ENCODE measurements around the gene GAK.

The GAK gene

DNA sequence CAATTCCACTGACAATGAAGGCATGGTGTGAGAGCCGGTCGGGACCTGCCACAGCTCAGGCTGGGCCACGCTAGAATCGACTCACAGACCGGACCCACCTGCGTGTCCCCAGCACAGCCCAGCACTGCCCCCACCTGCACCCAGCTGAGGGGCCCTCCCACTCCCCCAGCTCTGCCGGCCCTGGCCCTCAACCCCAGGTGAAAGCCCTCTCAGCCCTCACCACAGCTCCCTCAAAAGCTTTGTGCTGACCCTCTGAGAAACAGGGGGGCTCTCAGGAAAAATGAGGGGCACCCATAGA lies 25.1 kb downstream of the GAK start:
- DNase-seq (ENCODE audit: low spot score): no peak
- in situ Hi-C loops (cut with MboI; ENCODE audit: low sequenced_read_pairs, unreplicated experiment): no loop called here
- TF ChIP-seq, protein P1, sequence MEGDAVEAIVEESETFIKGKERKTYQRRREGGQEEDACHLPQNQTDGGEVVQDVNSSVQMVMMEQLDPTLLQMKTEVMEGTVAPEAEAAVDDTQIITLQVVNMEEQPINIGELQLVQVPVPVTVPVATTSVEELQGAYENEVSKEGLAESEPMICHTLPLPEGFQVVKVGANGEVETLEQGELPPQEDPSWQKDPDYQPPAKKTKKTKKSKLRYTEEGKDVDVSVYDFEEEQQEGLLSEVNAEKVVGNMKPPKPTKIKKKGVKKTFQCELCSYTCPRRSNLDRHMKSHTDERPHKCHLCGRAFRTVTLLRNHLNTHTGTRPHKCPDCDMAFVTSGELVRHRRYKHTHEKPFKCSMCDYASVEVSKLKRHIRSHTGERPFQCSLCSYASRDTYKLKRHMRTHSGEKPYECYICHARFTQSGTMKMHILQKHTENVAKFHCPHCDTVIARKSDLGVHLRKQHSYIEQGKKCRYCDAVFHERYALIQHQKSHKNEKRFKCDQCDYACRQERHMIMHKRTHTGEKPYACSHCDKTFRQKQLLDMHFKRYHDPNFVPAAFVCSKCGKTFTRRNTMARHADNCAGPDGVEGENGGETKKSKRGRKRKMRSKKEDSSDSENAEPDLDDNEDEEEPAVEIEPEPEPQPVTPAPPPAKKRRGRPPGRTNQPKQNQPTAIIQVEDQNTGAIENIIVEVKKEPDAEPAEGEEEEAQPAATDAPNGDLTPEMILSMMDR (IDR thresholded peaks at IDR 0.05; ENCODE audit: borderline replicate concordance, control extremely low read depth, extremely low read depth, insufficient read depth, missing control alignments): no peak

DNA sequence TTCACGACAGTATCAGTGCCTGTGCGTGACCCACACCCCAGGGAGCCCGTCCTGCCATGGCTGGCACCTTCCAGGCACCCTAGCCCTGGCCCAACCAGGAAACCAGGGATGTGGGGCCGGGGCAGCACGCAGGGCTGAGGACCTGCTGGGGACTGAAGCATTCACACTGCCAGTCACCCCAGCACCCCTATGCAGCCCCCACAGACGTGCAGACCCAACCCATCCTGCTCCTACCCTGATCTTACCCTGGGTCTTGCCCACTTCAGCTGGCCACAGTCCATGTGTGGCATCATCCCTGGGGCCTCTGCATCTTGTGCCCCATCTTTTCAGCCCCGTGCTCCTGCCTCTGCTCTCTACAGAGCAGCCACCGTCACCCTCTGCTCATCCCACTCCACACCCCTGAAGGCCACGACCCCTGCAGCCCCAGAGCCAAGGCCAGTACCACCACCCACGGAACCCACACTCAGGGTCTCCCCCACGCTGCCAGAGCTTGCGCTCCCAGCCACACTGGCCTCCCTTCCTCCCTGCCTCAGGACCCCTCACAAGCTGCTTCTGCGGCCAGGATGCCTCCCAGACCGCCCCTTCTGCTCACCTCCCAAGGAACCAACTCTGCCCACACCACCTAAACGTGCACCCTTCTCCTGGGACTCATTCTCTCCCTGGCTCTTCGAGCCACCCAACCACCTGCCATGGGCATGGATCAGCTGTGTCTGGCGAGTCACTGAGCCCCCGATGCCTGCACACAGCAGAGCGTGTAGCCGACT lies 25.6 kb downstream of the GAK start:
- in situ Hi-C loops (cut with MboI; ENCODE audit: low sequenced_read_pairs, unreplicated experiment): no loop called here
- TF ChIP-seq, protein P1 (IDR thresholded peaks at IDR 0.05; ENCODE audit: borderline replicate concordance, control extremely low read depth, extremely low read depth, insufficient read depth, missing control alignments): no peak
- DNase-seq (ENCODE audit: low spot score): no peak

DNA sequence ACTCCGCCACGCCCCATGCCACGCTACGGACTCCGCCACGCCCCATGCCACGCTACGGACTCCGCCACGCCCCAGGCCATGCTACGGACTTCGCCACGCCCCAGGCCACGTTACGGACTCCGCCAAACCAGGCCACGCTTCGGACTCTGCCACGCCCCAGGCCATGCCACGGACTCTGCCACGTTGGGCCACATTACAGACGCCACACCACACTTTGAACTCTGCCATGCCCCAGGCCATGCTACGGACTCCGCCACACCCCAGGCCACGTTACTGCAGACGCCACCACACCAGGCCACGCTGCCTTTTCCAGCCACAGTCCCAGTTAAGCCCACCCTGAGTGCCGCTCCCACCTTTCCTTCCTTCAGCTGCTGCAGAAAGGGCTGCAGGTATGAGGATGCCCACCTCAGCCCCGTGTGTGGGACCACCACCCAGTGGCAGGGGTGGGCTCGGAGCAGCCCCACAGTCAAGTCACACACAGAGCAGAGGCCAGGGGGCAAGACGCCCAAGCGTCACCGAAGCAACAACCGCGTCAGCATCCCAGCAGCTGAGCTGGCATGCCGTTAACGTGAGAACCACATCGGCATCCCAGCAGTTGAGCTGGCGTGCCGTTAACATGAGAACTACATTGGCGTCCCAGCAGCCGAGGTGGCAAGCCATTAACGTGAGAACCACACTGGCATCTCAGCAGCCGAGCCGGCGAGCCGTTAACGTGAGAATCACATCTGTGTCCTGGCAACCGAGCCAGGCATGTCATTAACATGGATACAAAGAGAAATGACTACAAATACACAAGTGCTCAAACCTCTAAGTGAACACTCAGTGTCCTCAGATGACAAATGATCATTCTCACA lies 26.4 kb downstream of the GAK start:
- in situ Hi-C loops (cut with MboI; ENCODE audit: low sequenced_read_pairs, unreplicated experiment): no loop called here
- TF ChIP-seq, protein P1 (IDR thresholded peaks at IDR 0.05; ENCODE audit: borderline replicate concordance, control extremely low read depth, extremely low read depth, insufficient read depth, missing control alignments): no peak
- DNase-seq (ENCODE audit: low spot score): no peak

DNA sequence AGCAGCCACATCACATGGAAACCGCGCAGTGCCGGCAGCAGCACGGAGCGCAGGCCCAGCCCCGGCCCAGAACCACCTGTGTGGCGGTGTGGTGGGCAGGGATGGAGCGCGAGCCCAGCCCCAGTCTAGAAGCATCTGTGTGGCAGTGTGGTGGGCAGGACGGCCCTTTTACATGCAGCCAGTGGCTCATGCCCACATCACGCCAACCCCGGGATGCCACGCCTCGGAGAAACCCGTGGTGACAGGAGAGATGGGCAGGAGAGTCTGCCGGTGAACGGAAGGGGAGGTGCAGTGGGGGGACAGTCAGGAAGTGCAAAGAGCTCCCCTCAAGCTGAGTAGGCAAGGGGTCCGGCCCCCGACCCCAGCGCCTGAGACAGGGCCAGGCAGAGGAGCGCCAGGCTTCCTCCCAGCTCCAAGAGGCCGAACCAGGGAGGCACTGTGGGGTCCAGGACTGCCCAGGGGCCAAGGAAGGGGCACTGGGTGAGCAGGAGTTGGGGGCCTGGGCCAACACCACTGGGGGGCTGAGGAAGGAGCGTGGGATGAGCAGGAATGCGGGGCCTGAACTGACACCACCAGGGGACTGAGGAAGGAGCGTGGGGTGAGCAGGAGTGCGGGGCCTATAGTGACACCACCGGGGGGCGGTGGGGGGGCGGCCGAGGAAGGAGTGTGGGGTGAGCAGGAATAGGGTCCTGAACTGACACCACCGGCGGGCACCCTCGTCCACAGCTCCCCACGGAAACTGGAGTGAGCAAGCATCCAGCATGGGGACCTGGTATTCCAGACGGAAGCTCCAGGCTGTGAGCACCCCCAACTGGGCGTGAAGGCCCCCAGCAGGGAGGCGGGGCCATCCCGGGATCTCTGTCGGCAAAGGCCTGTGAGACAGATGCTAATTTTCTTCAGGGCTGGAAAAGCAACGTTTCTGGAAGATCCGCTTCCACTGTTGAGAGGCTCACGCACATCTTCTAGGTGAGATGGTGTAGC lies 28.8 kb downstream of the GAK start:
- TF ChIP-seq, protein P1 (IDR thresholded peaks at IDR 0.05; ENCODE audit: borderline replicate concordance, control extremely low read depth, extremely low read depth, insufficient read depth, missing control alignments): no peak
- in situ Hi-C loops (cut with MboI; ENCODE audit: low sequenced_read_pairs, unreplicated experiment): no loop called here
- no peak for DNase-seq (ENCODE audit: low spot score)

DNA sequence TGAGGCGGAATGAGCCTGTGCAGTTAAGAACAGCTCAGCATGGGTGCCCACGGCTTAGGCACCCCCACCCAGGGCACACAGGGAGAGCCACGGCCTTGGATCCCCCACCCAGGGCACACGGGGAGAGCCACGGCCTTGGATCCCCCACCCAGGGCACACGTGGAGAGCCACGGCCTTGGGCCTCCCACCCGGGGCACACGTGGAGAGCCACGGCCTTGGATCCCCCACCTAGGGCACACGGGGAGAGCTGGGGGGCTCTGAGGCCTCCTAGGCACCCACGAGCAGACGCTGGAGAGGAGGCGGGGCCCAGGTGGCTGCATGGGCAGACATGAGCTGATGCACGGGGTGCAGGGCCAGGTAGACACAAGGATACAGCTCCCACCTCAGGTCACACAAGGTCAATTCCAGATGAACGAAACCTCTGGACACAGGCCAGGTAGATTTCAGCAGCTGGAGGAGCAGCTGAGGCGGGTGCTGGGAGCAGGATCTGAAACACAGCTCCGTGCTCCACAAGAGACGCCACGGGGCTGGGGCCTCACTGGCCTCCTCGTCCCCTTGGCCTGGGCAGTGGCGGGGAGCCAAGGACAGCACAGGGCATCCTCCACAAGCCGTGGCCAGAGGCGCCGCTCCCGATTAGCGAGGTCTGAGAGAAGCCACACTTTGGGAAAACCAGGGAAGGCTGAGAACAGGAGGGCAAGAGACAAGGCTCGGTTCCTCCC lies 30.8 kb downstream of the GAK start:
- DNase-seq (ENCODE audit: low spot score): no peak
- in situ Hi-C loops (cut with MboI; ENCODE audit: low sequenced_read_pairs, unreplicated experiment): no loop called here
- TF ChIP-seq, protein P1 (IDR thresholded peaks at IDR 0.05; ENCODE audit: borderline replicate concordance, control extremely low read depth, extremely low read depth, insufficient read depth, missing control alignments): no peak
